Measurements from ENCODE around the gene MKRN3.

DNA sequence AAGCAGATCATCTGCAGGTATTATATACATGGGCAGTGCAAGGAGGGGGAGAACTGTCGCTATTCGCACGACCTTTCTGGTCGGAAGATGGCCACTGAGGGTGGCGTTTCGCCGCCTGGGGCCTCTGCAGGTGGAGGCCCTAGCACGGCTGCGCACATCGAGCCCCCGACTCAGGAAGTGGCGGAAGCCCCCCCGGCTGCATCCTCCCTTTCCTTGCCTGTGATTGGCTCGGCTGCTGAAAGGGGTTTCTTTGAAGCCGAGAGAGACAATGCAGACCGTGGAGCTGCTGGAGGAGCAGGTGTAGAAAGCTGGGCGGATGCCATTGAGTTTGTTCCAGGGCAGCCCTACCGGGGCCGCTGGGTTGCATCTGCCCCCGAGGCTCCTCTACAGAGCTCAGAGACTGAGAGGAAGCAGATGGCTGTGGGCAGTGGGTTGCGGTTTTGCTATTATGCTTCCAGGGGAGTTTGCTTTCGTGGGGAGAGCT, 639 bp downstream of the MKRN3 start:
- TF ChIP-seq POLR2A (IDR thresholded peaks at IDR 0.05; ENCODE audit: low read length) (no peak), GATA1 (IDR thresholded peaks at IDR 0.05; ENCODE audit: low read depth, low read length) (no peak)
